HG03575 (cell line): Measurements from ENCODE around the gene RLF.

Experiments used
- ATAC-seq: cut with Tn5 transposase; IDR thresholded peaks from one replicate; pipeline ENCODE4 v1.9.1; 2021; ENCODE audit not compliant: unreplicated experiment, insufficient number of reproducible peaks, low FRiP score; ENCODE audit errors: extremely low read depth

The RLF gene, protein sequence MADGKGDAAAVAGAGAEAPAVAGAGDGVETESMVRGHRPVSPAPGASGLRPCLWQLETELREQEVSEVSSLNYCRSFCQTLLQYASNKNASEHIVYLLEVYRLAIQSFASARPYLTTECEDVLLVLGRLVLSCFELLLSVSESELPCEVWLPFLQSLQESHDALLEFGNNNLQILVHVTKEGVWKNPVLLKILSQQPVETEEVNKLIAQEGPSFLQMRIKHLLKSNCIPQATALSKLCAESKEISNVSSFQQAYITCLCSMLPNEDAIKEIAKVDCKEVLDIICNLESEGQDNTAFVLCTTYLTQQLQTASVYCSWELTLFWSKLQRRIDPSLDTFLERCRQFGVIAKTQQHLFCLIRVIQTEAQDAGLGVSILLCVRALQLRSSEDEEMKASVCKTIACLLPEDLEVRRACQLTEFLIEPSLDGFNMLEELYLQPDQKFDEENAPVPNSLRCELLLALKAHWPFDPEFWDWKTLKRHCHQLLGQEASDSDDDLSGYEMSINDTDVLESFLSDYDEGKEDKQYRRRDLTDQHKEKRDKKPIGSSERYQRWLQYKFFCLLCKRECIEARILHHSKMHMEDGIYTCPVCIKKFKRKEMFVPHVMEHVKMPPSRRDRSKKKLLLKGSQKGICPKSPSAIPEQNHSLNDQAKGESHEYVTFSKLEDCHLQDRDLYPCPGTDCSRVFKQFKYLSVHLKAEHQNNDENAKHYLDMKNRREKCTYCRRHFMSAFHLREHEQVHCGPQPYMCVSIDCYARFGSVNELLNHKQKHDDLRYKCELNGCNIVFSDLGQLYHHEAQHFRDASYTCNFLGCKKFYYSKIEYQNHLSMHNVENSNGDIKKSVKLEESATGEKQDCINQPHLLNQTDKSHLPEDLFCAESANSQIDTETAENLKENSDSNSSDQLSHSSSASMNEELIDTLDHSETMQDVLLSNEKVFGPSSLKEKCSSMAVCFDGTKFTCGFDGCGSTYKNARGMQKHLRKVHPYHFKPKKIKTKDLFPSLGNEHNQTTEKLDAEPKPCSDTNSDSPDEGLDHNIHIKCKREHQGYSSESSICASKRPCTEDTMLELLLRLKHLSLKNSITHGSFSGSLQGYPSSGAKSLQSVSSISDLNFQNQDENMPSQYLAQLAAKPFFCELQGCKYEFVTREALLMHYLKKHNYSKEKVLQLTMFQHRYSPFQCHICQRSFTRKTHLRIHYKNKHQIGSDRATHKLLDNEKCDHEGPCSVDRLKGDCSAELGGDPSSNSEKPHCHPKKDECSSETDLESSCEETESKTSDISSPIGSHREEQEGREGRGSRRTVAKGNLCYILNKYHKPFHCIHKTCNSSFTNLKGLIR (N-terminal part only)

DNA sequence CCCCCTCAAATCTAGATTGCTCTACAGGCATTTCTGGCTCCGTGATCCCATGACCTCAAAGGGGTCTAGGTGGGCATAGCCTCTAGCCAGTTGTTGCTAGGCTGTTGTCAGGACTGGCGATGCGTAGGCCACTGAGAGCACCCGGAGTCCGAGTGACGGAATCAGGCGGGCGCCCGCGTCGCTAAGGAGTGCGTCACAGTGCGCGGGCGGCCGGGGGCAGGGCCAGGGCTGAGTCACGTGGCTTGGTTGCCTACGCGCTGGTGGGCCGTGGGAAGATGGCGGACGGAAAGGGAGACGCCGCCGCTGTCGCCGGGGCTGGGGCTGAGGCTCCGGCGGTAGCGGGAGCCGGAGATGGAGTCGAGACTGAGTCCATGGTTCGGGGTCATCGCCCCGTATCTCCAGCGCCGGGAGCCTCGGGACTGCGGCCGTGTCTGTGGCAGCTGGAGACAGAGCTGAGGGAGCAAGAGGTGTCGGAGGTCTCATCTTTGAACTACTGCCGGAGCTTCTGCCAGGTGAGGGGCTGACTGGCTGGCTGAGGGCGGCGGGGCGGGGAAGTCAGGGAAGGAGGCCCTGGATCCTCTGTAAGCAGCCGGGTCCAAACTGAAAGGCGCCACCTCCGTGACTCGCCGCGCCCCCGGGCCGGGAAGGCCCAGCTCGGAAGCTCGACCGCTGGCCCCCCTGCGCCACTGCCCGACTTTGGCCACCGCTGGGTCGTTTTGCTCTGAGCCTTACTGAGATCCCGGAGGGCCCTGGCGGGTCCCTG lies at the start of gene RLF:
RLF (plus strand) TSS at position 263 of the 763 bp plus-strand sequence; CDS start at position 276, 13 bp downstream.
- no peak for ATAC-seq

DNA sequence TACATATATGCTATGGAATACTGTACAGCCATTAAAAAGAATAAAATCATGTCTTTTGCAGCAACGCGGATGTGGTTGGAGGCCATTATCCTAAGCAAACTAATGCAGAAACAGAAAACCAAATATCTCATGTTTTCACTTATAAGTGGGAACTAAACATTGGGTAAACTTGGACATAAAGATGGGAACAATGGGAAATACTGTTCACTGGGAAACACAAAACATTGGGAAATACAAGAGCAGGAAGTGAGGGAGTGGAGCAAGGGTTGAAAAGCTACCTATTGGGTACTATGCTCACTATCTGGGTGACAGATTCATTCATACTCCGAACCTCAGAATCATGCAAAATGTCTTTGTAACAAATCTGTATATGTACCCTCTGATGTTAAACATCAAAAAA lies 46.8 kb upstream of the RLF start:
- no peak for ATAC-seq

DNA sequence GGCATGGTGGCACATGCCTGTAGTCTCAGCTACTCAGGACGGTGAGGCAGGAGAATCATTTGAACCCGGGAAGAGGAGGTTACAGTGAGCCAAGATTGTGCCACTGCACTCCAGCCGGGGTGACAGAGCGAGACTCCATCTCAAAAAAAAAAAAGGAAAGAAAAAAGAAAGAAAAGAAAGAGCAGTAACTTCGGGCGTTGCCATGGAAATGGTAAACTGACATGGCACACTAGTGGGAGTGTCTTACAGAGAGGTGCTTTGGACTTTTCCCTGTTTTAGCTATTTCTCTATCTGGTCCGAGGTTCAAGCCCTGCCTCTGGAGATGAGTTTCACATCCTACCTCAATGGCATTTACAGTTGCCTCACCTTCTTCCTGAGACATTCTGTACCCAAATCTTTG lies 41.1 kb upstream of the RLF start:
- ATAC-seq: no peak

DNA sequence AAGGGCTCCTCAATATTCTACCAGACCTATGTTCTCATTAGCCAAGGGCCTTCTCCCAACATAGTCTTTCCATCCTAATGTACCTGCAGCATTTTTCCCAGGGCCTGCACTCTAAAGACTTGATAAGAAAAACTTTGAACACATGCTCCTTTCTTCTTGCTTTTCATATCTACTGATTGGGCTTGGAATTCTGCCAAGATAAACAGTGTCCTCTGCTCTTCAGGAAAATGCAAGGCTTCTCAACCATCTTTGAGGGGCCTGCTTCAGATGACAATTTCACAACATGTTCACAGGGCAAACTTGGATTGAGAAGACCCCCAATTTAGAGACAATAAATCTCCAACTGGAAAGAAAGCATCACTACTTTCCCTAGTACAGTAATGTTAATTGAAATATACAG lies 38.3 kb upstream of the RLF start:
- ATAC-seq: no peak

DNA sequence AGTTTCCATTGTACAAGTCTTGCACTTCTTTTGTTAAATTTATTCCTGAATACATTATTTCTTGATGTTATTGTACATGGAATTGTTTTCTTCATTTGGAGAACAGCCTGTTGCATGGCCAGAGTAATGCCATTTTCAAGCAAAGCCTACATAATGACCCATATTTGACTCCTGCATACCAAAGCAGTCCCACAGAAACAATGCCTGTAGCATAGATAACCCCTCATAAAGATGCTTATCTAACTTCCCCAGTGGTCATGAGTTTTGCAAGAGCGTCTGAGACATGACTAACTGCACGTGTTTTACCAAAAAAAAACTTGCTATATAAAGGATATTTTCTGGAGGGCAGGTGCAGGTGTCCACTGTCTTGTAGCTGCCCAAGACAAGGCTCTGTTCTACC lies 30.3 kb upstream of the RLF start:
- ATAC-seq: no peak

DNA sequence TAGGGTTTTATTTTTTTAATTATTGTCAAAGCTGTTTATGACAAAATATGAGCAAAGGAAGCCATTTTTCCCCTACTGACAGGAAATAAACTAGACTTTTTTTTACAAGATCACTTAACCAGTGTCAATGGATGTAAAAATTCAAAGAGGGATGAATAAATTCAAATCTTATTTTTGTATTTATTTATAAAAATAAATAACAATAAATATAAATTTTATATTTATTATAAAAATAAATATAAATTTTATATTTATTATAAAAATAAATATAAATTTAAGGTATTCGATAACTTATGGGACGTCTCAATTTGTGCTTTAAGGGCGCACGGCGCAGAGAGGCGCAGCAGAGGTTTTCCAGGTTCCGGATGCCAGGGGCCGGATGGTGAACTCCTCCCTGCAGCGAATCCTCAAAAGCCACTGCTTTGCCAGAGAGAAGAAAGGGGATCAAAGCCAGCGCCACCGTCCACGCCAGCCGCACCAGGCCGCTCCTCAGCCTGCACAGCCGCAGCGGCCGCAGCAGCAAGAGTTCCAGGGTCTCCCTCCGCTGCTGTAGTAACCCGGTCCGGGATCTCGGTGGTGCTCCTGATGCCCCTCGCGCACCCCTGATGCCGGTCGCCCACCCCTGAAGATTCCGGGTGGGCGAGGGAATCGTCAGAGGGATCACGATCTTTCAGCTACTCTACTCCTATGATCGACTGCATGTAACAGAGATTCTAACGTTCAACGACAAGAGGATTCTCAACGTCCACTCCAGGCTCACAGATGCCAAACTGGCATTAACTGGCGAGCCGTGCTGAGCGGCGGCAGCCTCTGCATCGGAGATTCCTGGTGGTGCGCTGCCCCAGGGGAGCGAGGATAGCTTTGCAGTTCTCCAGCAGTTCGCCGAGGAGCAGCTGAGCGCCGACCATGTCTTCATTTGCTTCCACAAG lies 28.5 kb upstream of the RLF start:
- ATAC-seq: no peak

DNA sequence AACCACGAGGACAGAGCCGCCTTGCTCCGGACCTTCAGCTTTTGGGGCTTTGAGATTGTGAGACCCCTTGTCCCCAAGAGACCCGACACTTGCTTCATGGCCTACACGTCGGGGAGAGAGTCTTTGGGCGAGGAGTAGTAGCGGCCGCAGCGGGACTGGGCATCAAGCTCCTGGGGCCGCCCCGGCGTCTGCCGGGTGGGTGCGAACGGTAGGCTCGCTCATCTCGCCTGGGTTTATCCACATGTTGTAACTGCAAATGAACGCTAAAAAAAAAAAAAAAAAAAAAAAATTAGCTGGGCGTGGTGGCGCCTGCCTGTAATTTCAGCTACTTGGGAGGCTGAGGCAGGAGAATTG lies 27.9 kb upstream of the RLF start:
- no peak for ATAC-seq

DNA sequence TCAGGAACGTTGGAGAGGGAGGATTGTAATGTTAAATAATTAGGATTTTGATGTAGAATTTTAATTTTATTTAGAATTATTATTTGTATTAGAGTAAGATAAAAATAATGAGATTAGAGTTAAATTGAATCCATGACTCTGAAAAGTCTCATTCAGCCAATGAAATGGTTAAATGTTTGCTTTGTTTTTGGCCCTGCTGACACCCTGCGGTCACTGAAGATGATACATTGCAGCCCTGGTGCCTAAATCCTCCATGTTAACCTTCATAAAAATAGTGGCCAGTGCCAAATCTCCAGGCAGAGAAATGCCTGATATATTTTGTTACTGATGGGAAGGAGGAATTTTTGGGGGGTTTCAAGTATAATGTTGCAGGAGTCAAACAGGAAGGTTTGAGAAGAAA lies 27.3 kb upstream of the RLF start:
- no peak for ATAC-seq

DNA sequence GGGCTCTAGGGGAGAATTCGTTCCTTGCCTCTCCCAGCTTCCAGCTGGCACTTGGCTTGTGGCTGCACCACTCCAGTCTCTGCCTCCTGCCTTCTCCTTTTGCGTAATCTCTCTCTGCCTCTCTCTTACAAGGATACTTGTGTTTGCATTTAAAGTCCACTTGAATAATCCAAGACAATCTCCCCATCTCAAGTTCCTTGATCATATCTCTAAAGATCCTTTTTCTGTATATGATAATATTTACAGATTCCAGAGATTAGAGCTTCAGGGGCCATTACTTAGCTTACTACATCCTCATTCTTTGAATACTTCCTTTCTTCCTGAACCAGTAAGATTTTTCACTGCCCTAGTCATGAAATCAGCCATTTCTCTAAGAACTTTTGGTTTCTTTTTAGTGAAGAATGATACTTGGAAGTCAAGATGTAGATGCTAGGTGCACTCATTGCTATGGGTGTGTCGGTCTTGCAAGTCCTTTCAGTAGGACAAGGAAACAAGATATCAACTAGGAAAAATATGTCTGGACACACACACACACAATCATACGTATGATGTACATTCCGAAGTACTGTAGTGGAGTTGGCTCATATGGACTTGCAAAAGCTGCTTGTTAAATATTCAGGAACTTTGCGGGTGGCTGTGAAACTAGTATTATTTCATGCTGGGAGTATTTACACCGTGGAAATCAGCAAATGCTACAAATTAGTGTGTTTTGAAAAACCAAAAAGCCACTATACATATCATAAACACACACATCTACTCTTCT lies 20.8 kb upstream of the RLF start:
- ATAC-seq: no peak

DNA sequence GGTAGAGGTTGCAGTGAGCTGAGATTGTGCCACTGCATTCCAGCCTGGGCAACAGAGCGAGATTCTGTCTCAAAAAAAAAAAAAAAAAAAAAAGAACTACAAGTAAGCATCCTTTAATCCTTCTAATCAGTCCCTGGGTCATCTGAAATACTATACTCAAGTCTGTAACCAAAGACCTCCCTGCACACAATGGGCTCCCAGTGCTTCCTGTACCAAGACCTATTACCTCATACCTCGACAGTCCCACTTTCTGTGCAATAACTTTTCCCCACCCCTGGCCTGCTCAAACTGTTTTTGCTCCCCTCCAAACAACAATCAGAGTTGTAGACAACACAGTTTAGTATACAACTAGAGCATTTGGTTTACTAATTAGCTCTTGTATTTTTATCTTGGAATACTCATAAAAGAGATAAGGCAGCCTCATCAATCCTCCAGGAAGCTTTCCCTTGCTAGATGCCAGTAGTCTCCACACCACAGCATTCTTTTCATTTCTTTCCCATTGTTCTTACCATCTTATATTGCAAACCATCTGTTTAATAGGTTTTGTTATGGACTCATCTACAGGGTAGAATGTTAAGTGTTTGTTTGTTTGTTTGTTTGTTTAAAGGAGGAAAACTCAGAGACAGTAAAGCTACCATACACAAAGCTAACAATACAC lies 19.2 kb upstream of the RLF start:
- ATAC-seq: no peak

DNA sequence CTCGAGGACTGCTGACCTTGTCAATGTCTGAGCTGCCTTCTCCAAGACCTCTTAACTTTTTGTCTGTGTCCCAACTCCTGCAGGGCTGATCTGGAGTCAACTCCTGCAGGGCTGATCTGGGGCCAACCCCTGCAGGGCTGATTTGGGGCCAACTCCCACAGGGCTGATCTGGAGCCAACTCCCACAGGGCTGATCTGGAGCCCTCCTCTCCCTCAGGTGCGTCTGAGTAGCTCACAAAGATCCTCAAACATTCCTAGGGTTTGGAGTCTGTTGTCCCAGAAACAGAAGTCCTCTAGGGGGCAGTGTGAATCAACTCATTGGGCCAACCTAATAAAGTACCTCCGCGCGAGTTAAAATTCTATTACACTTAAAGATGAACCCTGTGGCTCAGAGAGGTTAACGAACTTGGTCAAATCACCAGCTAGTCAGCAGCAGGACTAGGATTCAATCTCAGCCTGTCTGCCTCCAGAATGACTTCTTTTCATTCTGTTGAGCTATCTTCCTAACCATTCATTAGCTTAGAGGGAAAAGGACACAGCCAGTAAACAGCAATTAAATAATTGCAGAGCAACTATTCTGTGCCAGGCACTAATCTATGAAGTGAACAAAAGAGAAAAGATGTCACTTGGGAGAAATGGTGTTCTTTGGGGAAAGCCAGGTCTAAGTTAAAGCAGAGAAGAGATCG lies 17.2 kb upstream of the RLF start:
- no peak for ATAC-seq

DNA sequence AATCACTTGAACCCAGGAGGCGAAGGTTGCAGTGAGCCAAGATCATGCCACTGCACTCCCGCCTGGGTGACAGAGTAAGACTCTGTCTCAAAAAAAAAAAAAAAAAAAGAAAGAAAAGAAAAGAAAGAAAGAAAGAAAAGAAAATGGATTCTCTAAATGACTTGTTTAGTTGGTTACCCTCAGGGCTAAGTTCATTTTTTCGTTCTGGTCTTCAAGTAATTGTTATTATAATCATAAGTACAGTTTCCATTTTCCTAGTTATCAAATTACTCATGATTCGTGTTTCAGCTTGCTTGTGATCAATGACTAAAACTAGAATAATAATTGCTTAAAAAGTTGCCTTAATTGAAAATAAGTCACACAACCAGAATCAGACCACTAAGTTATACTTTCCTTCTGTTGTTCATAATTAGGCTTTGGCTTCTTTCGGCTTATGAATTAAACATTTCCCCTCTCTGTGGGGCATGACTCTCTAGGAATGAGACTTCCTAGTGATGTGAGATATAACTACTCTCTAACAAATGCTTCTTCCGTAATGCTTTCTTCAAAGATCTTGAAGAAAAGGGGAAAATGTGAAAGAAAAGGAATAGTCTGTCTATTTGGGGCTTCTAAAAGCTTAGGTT lies 9.6 kb upstream of the RLF start:
- ATAC-seq: no peak

DNA sequence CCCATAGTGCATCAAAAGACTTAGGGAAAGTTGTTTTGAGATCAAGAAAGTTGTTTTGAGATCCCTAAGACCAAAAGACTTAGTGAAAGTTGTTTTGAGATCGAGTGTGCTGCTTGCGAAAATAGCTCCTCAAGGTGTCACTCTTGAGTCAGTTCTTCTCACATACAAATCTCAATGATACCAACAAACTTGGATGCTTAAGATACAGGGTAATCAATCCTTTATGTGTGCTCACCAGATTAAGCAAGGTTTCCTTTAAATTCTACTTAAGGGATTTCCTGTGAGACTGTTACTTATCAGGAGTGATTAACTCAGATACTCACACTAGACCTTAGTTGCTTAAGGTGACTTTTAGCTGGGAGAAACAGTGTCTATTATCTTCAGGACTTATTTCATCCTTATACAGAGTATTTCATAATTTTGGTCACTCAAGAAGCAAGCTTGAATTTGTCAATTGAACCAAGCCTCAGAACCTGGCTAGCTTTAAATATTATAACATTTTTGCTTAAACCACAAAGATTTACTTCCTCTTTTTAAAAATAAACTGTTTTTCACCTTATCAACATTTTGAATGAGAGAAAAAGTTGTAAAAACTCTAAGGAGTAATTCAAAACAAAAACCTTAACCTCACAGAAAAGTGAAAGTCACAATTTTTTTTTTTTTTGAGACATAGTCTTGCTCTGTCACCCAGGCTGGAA lies 8.0 kb upstream of the RLF start:
- ATAC-seq: no peak

DNA sequence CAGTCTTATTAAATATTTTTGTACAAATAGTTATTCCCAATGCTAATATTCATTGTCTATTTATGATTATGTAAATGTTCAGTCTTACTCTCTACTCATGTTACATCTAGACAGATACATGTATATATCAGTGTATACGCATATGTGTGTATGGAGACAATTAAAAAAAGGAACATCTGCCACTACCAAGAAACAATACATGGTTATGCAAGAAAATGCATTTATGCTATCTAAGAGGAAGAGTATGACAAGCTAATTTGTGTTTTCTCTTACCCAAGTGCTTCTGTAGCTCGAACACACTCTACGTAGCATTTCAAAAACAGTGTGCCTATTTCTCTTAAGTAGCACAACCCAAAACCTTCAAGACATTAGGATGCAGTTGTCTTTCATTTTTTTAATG lies 6.1 kb upstream of the RLF start:
- no peak for ATAC-seq

DNA sequence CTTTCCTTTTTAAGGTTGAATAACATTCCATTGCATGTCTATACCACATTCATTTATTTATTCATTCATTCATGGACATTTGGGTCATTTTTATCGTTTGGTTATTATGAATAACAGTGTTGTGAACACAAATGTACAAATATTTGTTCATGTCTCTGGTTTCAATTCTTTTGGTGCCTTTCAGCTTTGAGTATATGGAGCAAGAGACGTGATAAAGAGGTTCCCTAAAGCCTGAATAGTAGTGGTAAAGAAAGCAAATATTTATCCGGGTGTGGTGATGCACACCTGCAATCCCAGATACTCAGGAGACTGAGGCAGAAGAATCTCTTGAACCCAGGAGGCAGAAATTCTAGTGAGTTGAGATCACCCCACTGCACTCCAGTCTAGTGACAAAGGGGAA lies 5.3 kb upstream of the RLF start:
- ATAC-seq: no peak
